Measurements from ENCODE around the gene STRIP2. TPM values are rescaled to one million over a fixed set of nuclear protein-coding genes. Genes with fewer than 3 reads are reported as not detected.
A peak's percentile ranks its signal among the peaks of the same experiment; 100 is the strongest.
"Not testable (repeated sequence)": the region's sequence is repeated elsewhere in the genome, so short reads cannot be mapped to it uniquely, and the experiment has no call there.

The STRIP2 gene
- polyA plus RNA-seq, 1 donor (not counting 4 experiments of a cell fraction or from before 2014, with no cell fraction given), result 12.5 TPM

DNA sequence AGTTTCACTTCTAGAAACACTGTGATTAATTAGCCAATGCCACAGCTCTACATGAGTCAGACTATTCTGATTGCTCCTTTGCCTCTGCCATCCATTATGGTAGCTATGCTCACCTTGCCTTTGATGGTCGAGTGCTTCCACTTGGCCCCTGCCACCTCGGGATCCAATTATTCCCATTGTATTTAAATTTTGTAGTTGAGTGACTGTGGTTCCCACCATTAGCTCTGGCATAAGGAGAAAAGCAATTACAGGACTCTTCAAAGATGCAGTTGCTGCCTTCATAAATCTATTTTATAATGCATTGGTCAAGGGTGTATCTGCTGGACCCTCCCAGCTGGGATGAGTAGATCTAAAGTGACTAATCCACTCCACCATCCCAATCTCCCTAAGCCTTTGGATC is 14.4 kb downstream of the STRIP2 start:
- H3K9me1 ChIP-seq (ENCODE audit: control insufficient read depth, extremely low read depth, insufficient read depth, low read length); dilution Hi-C loops (cut with MboI; ENCODE audit: extremely low pct_ligation_motif_present, low sequenced_read_pairs); DNase-seq (ENCODE audit: low read depth, low spot score); H3K27ac ChIP-seq (ENCODE audit: control insufficient read depth, insufficient read depth, low read length); H3K9ac ChIP-seq (ENCODE audit: control insufficient read depth, extremely low read depth, insufficient read depth, low read length); H3K9me3 ChIP-seq (ENCODE audit: control insufficient read depth, low read depth, low read length); H4K20me1 ChIP-seq (ENCODE audit: control insufficient read depth, extremely low read depth, insufficient read depth, low read length); FAIRE-seq; H2AFZ ChIP-seq (ENCODE audit: control insufficient read depth, low read length); H3K4me2 ChIP-seq (ENCODE audit: control insufficient read depth, extremely low read depth, insufficient read depth, low read depth, low read length); H3K79me2 ChIP-seq (ENCODE audit: control insufficient read depth, insufficient read depth, low read length); H3K4me3 ChIP-seq (ENCODE audit: control insufficient read depth in 2 of 3, extremely low read depth in 1 of 3, insufficient read depth in 2 of 3, low read depth in 1 of 3, low read length in 3 of 3); H3K27me3 ChIP-seq (ENCODE audit: control insufficient read depth, extremely low read depth, insufficient read depth, low read length): not testable (repeated sequence)
- H3K36me3 ChIP-seq (ENCODE audit: control insufficient read depth in 2 of 2, extremely low read depth in 1 of 2, insufficient read depth in 2 of 2, low read length in 2 of 2), result peaks cover 6 to 11% of the 10 kb centered on the region in 2 experiments
- peaks cover 22% of the 10 kb centered on the region for H3K4me1 ChIP-seq (ENCODE audit: control insufficient read depth, extremely low read depth, insufficient read depth, low read length)

- Histone ChIP-seq H3K4me1 (ENCODE audit: control insufficient read depth, extremely low read depth, insufficient read depth, low read length) (peaks cover 32% of the 10 kb centered on the region), H3K9me1 (ENCODE audit: control insufficient read depth, extremely low read depth, insufficient read depth, low read length) (no peaks in the 10 kb centered on the region), H3K27ac (ENCODE audit: control insufficient read depth, insufficient read depth, low read length) (no peak overlapping the region), H3K27me3 (ENCODE audit: control insufficient read depth, extremely low read depth, insufficient read depth, low read length) (no peaks in the 10 kb centered on the region), H3K79me2 (ENCODE audit: control insufficient read depth, insufficient read depth, low read length) (no peaks in the 10 kb centered on the region), H2AFZ (ENCODE audit: control insufficient read depth, low read length) (no peak overlapping the region), H4K20me1 (ENCODE audit: control insufficient read depth, extremely low read depth, insufficient read depth, low read length) (no peaks in the 10 kb centered on the region), H3K9ac (ENCODE audit: control insufficient read depth, extremely low read depth, insufficient read depth, low read length) (no peak overlapping the region), H3K4me3 (ENCODE audit: control insufficient read depth in 2 of 3, extremely low read depth in 1 of 3, insufficient read depth in 2 of 3, low read depth in 1 of 3, low read length in 3 of 3) (no peak overlapping the region), H3K36me3 (ENCODE audit: control insufficient read depth in 2 of 2, extremely low read depth in 1 of 2, insufficient read depth in 2 of 2, low read length in 2 of 2) (peaks cover 5 to 17% of the 10 kb centered on the region in 2 experiments), H3K4me2 (ENCODE audit: control insufficient read depth, extremely low read depth, insufficient read depth, low read depth, low read length) (no peak overlapping the region), H3K9me3 (ENCODE audit: control insufficient read depth, low read depth, low read length) (peaks cover 5% of the 10 kb centered on the region)
- no peak for TF ChIP-seq EZH2 (IDR thresholded peaks at IDR 0.05; ENCODE audit: low read length)
- dilution Hi-C loops (cut with MboI; ENCODE audit: extremely low pct_ligation_motif_present, low sequenced_read_pairs), result no loop called here
- DNase-seq (ENCODE audit: low read depth, low spot score), result no peak
- no peak for FAIRE-seq
These were observed 16.1 kb downstream of the STRIP2 start for GRCh38 chr7:129450295-129450694.

DNA sequence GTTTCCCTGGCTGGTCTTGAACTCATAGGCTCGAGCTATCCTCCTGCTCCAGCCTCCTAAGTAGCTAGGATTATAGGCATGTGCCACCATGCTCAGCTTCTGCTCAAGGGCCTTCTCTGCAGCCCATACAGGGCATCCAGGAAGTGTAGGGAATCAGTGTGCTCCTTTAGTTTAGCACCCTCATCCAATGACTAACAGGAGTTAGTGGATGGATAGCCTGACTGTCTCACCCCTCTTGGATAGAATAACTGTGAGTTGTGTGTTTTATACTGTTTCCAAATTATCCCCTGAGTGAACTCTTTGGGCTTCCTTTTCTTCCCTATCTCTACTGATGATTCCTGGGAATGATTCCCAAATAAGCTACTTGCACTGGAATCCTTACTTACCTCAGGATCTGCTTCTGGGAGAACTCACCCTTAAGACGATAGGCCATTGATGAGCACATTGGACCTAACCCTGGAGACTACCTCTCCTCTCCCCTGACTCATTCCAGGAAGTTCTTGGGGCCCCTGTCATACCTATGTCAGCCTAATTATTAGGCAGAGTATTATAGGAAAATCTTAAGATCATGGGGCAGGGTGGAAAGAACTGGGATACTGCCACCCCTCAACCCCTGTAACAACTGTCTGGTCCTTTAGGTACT is 18.5 kb downstream of the STRIP2 start:
- dilution Hi-C loops (cut with MboI; ENCODE audit: extremely low pct_ligation_motif_present, low sequenced_read_pairs), result no loop called here
- H3K9ac ChIP-seq (ENCODE audit: control insufficient read depth, extremely low read depth, insufficient read depth, low read length), result peak overlapping the region; percentile 53
- peak overlapping the region; percentile 90 for H3K27ac ChIP-seq (ENCODE audit: control insufficient read depth, insufficient read depth, low read length)
- FAIRE-seq, result peak; percentile 81
- H4K20me1 ChIP-seq (ENCODE audit: control insufficient read depth, extremely low read depth, insufficient read depth, low read length), result no peaks in the 10 kb centered on the region
- peak overlapping the region; percentile 27 for H2AFZ ChIP-seq (ENCODE audit: control insufficient read depth, low read length)
- H3K36me3 ChIP-seq (ENCODE audit: control insufficient read depth in 2 of 2, extremely low read depth in 1 of 2, insufficient read depth in 2 of 2, low read length in 2 of 2), result peaks cover 16 to 26% of the 10 kb centered on the region in 2 experiments
- H3K4me2 ChIP-seq (ENCODE audit: control insufficient read depth, extremely low read depth, insufficient read depth, low read depth, low read length), result peak overlapping the region; percentile 50
- H3K79me2 ChIP-seq (ENCODE audit: control insufficient read depth, insufficient read depth, low read length), result no peaks in the 10 kb centered on the region
- peaks cover 5% of the 10 kb centered on the region for H3K9me3 ChIP-seq (ENCODE audit: control insufficient read depth, low read depth, low read length)
- no peak overlapping the region for H3K4me3 ChIP-seq (ENCODE audit: control insufficient read depth in 2 of 3, extremely low read depth in 1 of 3, insufficient read depth in 2 of 3, low read depth in 1 of 3, low read length in 3 of 3)
- no peaks in the 10 kb centered on the region for H3K27me3 ChIP-seq (ENCODE audit: control insufficient read depth, extremely low read depth, insufficient read depth, low read length)
- peaks cover 32% of the 10 kb centered on the region for H3K4me1 ChIP-seq (ENCODE audit: control insufficient read depth, extremely low read depth, insufficient read depth, low read length)
- TF ChIP-seq EZH2 (IDR thresholded peaks at IDR 0.05; ENCODE audit: low read length) (no peak), CTCF (optimal IDR thresholded peaks at IDR 0.05 in 1 of 3, IDR thresholded peaks at IDR 0.05 in 1 of 3, conservative IDR thresholded peaks at IDR 0.05 in 1 of 3; ENCODE audit: extremely low read depth in 1 of 3, insufficient read depth in 2 of 3, low read length in 3 of 3) (no peak)
- no peaks in the 10 kb centered on the region for H3K9me1 ChIP-seq (ENCODE audit: control insufficient read depth, extremely low read depth, insufficient read depth, low read length)
- no peak for DNase-seq (ENCODE audit: low read depth, low spot score)
